H9 (cell line): ENCODE data around the gene TBC1D4. TPM values are rescaled to one million over a fixed set of nuclear protein-coding genes. Genes with fewer than 3 reads are reported as not detected.

ENCODE experiments used
- DNase-seq: peaks from one replicate; pipeline ENCODE4 v3.0.0-alpha.2; 2017
- H2AFZ ChIP-seq: one replicate; pipeline ENCODE4 v1.6.1; 2013; ENCODE audit warnings: mild to moderate bottlenecking, low read length, control low read depth, moderate library complexity
- H2AK5ac ChIP-seq: 2 replicates; pipeline ENCODE4 v1.6.1; 2013; ENCODE audit warnings: low read length, control low read depth, mixed read lengths; ENCODE audit not compliant: insufficient read length
- H2BK120ac ChIP-seq: one replicate; pipeline ENCODE4 v1.6.1; 2013; ENCODE audit warnings: low read depth, mild to moderate bottlenecking, low read length, control low read depth, inconsistent platforms; ENCODE audit not compliant: poor library complexity, severe bottlenecking
- H2BK12ac ChIP-seq: 2 replicates; pipeline ENCODE4 v1.6.1; 2013; ENCODE audit warnings: low read length, control low read depth, mixed read lengths, low read depth; ENCODE audit not compliant: insufficient read length
- H2BK15ac ChIP-seq: 2 replicates; pipeline ENCODE4 v1.6.1; 2013; ENCODE audit warnings: low read depth, low read length, control low read depth
- H2BK20ac ChIP-seq: one replicate; pipeline ENCODE4 v1.6.1; 2013; ENCODE audit warnings: low read depth, mild to moderate bottlenecking, low read length, control low read depth, inconsistent platforms; ENCODE audit not compliant: poor library complexity, severe bottlenecking
- H2BK5ac ChIP-seq: 2 replicates; pipeline ENCODE4 v1.6.1; 2013; ENCODE audit warnings: low read length, control low read depth, mixed read lengths; ENCODE audit not compliant: insufficient read length
- H3K14ac ChIP-seq: 2 replicates; pipeline ENCODE4 v1.6.1; 2013; ENCODE audit warnings: low read length, control low read depth; ENCODE audit not compliant: insufficient read depth
- H3K18ac ChIP-seq: 2 replicates; pipeline ENCODE4 v1.6.1; 2013; ENCODE audit warnings: low read depth, mild to moderate bottlenecking, mixed read lengths, low read length, control low read depth; ENCODE audit not compliant: insufficient read length
- H3K23ac ChIP-seq: 2 replicates; pipeline ENCODE4 v1.6.1; 2013; ENCODE audit warnings: low read length, control low read depth, mixed read lengths, low read depth; ENCODE audit not compliant: insufficient read length
- H3K23me2 ChIP-seq: 2 replicates; pipeline ENCODE4 v1.6.1; 2013; ENCODE audit warnings: low read depth, mild to moderate bottlenecking, mixed read lengths, low read length, control low read depth; ENCODE audit not compliant: insufficient read length, poor library complexity, severe bottlenecking
- H3K27ac ChIP-seq: 2 replicates; pipeline ENCODE4 v1.5.1; 2013; ENCODE audit warnings: low read length, control low read depth, mixed read lengths, low read depth; ENCODE audit not compliant: insufficient read length
- H3K27me3 ChIP-seq: 2 replicates; pipeline ENCODE4 v1.6.1; 2013; ENCODE audit warnings: low read length, control low read depth, inconsistent platforms; ENCODE audit not compliant: insufficient read depth
- H3K4ac ChIP-seq: 2 replicates; pipeline ENCODE4 v1.6.1; 2013; ENCODE audit warnings: low read depth, mild to moderate bottlenecking, control low read depth, inconsistent platforms, low read length, moderate library complexity
- H3K4me1 ChIP-seq: 2 replicates; pipeline ENCODE4 v1.6.1; 2013; ENCODE audit warnings: low read length, control low read depth, inconsistent platforms; ENCODE audit not compliant: insufficient read depth
- H3K4me2 ChIP-seq: 2 replicates; pipeline ENCODE4 v1.6.1; 2013; ENCODE audit warnings: low read length, control low read depth, mixed read lengths; ENCODE audit not compliant: insufficient read length, insufficient read depth
- H3K56ac ChIP-seq: 2 replicates; pipeline ENCODE4 v1.6.1; 2013; ENCODE audit warnings: low read depth, mild to moderate bottlenecking, mixed read lengths, low read length, control low read depth; ENCODE audit not compliant: insufficient read length
- H3K79me1 ChIP-seq: 2 replicates; pipeline ENCODE4 v1.6.1; 2013; ENCODE audit warnings: low read depth, mild to moderate bottlenecking, moderate library complexity, low read length, control low read depth, inconsistent platforms; ENCODE audit not compliant: insufficient read depth, poor library complexity, severe bottlenecking
- H3K79me2 ChIP-seq: 2 replicates; pipeline ENCODE4 v1.6.1; 2013; ENCODE audit warnings: low read length, control low read depth, inconsistent platforms; ENCODE audit not compliant: insufficient read depth
- H3K9ac ChIP-seq: 2 replicates; pipeline ENCODE4 v1.6.1; 2013; ENCODE audit warnings: low read length, control low read depth, mixed read lengths; ENCODE audit not compliant: insufficient read length; ENCODE audit errors: extremely low read depth
- H3K9me3 ChIP-seq: one replicate; pipeline ENCODE4 v1.6.1; 2013; ENCODE audit warnings: low read depth, low read length, inconsistent platforms; ENCODE audit not compliant: control insufficient read depth
- H3T11ph ChIP-seq: one replicate; pipeline ENCODE4 v1.6.1; 2013; ENCODE audit warnings: mild to moderate bottlenecking, low read length, control low read depth, inconsistent platforms
- H4K20me1 ChIP-seq: one replicate; pipeline ENCODE4 v1.6.1; 2013; ENCODE audit not compliant: control insufficient read depth, insufficient read length, insufficient read depth
- H4K5ac ChIP-seq: 2 replicates; pipeline ENCODE4 v1.6.1; 2013; ENCODE audit warnings: low read depth, mild to moderate bottlenecking, mixed read lengths, low read length, control low read depth; ENCODE audit not compliant: insufficient read length
- H4K8ac ChIP-seq: replicated peaks from 2 replicates; pipeline ENCODE4 v1.6.1; 2013; ENCODE audit warnings: low read length, control low read depth, mixed read lengths, low read depth; ENCODE audit not compliant: insufficient read length
- H4K91ac ChIP-seq: 2 replicates; pipeline ENCODE4 v1.6.1; 2013; ENCODE audit warnings: low read depth, mild to moderate bottlenecking, moderate library complexity, mixed read lengths, low read length, control low read depth; ENCODE audit not compliant: insufficient read length
- H3K27ac Mint-ChIP-seq, 3 experiments: 2 replicates in 2 of 3; 3 replicates in 1 of 3; pipeline ENCODE4 v1.8.0; 2020 to 2021; ENCODE audit warnings: mixed read lengths in 3 of 3, mild to moderate bottlenecking in 1 of 3, moderate library complexity in 1 of 3
- H3K27me3 Mint-ChIP-seq: 2 replicates; pipeline ENCODE4 v1.8.0; 2021; ENCODE audit warnings: low read depth, mild to moderate bottlenecking, moderate library complexity, mixed read lengths
- H3K36me3 Mint-ChIP-seq, 3 experiments: 2 replicates in 2 of 3; 3 replicates in 1 of 3; pipeline ENCODE4 v1.8.0; 2020 to 2021; ENCODE audit warnings: low read depth in 3 of 3, mixed read lengths in 3 of 3; ENCODE audit not compliant: insufficient read depth in 1 of 3
- H3K4me1 Mint-ChIP-seq, 2 experiments: 2 replicates each; pipeline ENCODE4 v1.8.0; 2020; ENCODE audit warnings: mixed read lengths in 2 of 2
- H3K4me3 Mint-ChIP-seq, 2 experiments: 2 replicates in 1 of 2; 3 replicates in 1 of 2; pipeline ENCODE4 v1.8.0; 2020 to 2021; ENCODE audit warnings: mild to moderate bottlenecking in 2 of 2, mixed read lengths in 2 of 2, moderate library complexity in 1 of 2
- H3K9me3 Mint-ChIP-seq, 2 experiments: 2 replicates in 1 of 2; 3 replicates in 1 of 2; pipeline ENCODE4 v1.8.0; 2020; ENCODE audit warnings: mild to moderate bottlenecking in 2 of 2, mixed read lengths in 2 of 2, moderate library complexity in 1 of 2
- CTCF ChIP-seq: fragments of 200-600 bp; sonication (generic); conservative IDR thresholded peaks from 3 replicates; pipeline ENCODE4 v1.8.0; 2021; ENCODE audit warnings: antibody characterized with exemption, mild to moderate bottlenecking
- WGBS: extraction: QIAGEN DNeasy Blood & Tissue Kit; methylation state at CpG from one replicate; pipeline ENCODE4 v1.1.7; 2013; ENCODE audit warnings: missing lambda C conversion rate, low lambda C conversion rate, mixed read lengths; ENCODE audit not compliant: insufficient read length; ENCODE audit errors: extremely low coverage; 5-methylcytosine and 5-hydroxymethylcytosine counted together
- total RNA-seq: library from RNA; stranded (reverse); gene quantifications from 2 replicates; pipeline ENCODE4 v1.2.1, GENCODE V29; 2021

Gene TBC1D4
- total RNA-seq, 1 experiment from 2014 or later: 10.5 TPM

- no peak overlapping the region for H3K4ac ChIP-seq
- H2BK120ac ChIP-seq: no peak overlapping the region
- no peaks in the 10 kb centered on the region for H3K79me1 ChIP-seq
- no peak overlapping the region for H3K23ac ChIP-seq
- H3K56ac ChIP-seq: no peak overlapping the region
- no peak overlapping the region for H4K5ac ChIP-seq
- Mint-ChIP-seq H3K4me3 (no peak overlapping the region), H3K27me3 (no peaks in the 10 kb centered on the region), H3K36me3 (peaks cover 18 to 37% (median 26%) of the 10 kb centered on the region in 3 experiments), H3K4me1 (peaks cover 5% of the 10 kb centered on the region in 2 experiments), H3K27ac (no peak overlapping the region), H3K9me3 (peaks cover 22 to 38% of the 10 kb centered on the region in 2 experiments)
- no peaks in the 10 kb centered on the region for H3K79me2 ChIP-seq
- no peak overlapping the region for H3K4me2 ChIP-seq
- H3K27me3 ChIP-seq: no peaks in the 10 kb centered on the region
- no peak for TF ChIP-seq CTCF
- H4K91ac ChIP-seq: no peak overlapping the region
- no peak overlapping the region for H2BK15ac ChIP-seq
- no peak overlapping the region for H2AK5ac ChIP-seq
- H2BK5ac ChIP-seq: no peak overlapping the region
- H3K4me1 ChIP-seq: no peaks in the 10 kb centered on the region
- no peak overlapping the region for H4K8ac ChIP-seq
- H2BK12ac ChIP-seq: no peak overlapping the region
- no peaks in the 10 kb centered on the region for H3K9me3 ChIP-seq
- WGBS: no CpG with 5 or more reads among the region's 3 CpGs
- H4K20me1 ChIP-seq: no peaks in the 10 kb centered on the region
- H3K27ac ChIP-seq: no peak overlapping the region
- H2AFZ ChIP-seq: no peak overlapping the region
- DNase-seq: no peak
- no peak overlapping the region for H3K14ac ChIP-seq
- H3K9ac ChIP-seq: no peak overlapping the region
- no peak overlapping the region for H3K18ac ChIP-seq
- no peak overlapping the region for H2BK20ac ChIP-seq
- H3K23me2 ChIP-seq: no peaks in the 10 kb centered on the region
- H3T11ph ChIP-seq: no peak overlapping the region
These were observed 40.0 kb upstream of the TBC1D4 start for GRCh38 chr13:75521956-75522355.
